GM12878 (cell line): ENCODE measurements around the gene ZNF407. TPM values are rescaled to one million over a fixed set of nuclear protein-coding genes. Genes with fewer than 3 reads are reported as not detected.
A peak's percentile ranks its signal among the peaks of the same experiment; 100 is the strongest.

Experiments
- BACH1 ChIP-seq: fragments of 450-650 bp; IDR thresholded peaks from 2 replicates; pipeline ENCODE4 v1.6.1; 2017; ENCODE audit warnings: mild to moderate bottlenecking, borderline replicate concordance
- BCL11A ChIP-seq: IDR thresholded peaks from 2 replicates; pipeline ENCODE4 v1.6.1; 2011; ENCODE audit warnings: low read depth, low read length
- CEBPZ ChIP-seq: fragments of 150-350 bp; IDR thresholded peaks from 2 replicates; pipeline ENCODE4 v1.6.1; 2016; ENCODE audit warnings: low read depth, low read length
- E4F1 ChIP-seq: fragments of 450-650 bp; IDR thresholded peaks from 2 replicates; pipeline ENCODE4 v1.6.1; 2018; ENCODE audit warnings: borderline replicate concordance, mild to moderate bottlenecking; ENCODE audit not compliant: partially characterized antibody
- GATAD2B ChIP-seq: fragments of 450-650 bp; conservative IDR thresholded peaks from 2 replicates; pipeline ENCODE4 v1.6.1; 2017; ENCODE audit warnings: low read depth, mild to moderate bottlenecking, moderate library complexity
- MXI1 ChIP-seq: fragments of 150-350 bp; IDR thresholded peaks from 2 replicates; pipeline ENCODE4 v1.6.1; 2011; ENCODE audit warnings: low read depth, mild to moderate bottlenecking, inconsistent platforms, low read length, improper control_type of control experiment
- NR2C2 ChIP-seq: IDR thresholded peaks from 2 replicates; pipeline ENCODE4 v1.6.1; 2011; ENCODE audit warnings: borderline replicate concordance, low read depth; ENCODE audit not compliant: control insufficient read depth, insufficient read length
- PML ChIP-seq: IDR thresholded peaks from 2 replicates; pipeline ENCODE4 v1.6.1; 2012; ENCODE audit warnings: low read length, inconsistent platforms
- RUNX3 ChIP-seq: IDR thresholded peaks from 2 replicates; pipeline ENCODE4 v1.6.1; 2012; ENCODE audit warnings: low read length, inconsistent platforms
- STAT1 ChIP-seq: fragments of 450-650 bp; conservative IDR thresholded peaks from 2 replicates; pipeline ENCODE4 v1.6.1; 2014; ENCODE audit warnings: antibody characterized with exemption, mild to moderate bottlenecking
- YY1 ChIP-seq: IDR thresholded peaks from 2 replicates; pipeline ENCODE4 v1.6.1; 2011; ENCODE audit warnings: low read depth, mild to moderate bottlenecking, low read length
- ZBED1 ChIP-seq: IDR thresholded peaks from 2 replicates; pipeline ENCODE4 v1.6.1; 2016; ENCODE audit warnings: borderline replicate concordance
- polyA plus RNA-seq, 11 experiments: library from polyadenylated mRNA; depleted of rRNA in 4 of 11; unstranded in 6 of 11; stranded (reverse) in 5 of 11; fragments of >200 nt; fragmentation: Nextera tagmentation in 4 of 11; fragmentation: Illumina TruSeq in 1 of 11; extraction: Ambion mirVana in 4 of 11; extraction: Trizol in 1 of 11; gene quantifications; 1 replicate in 1 of 11; 2 replicates in 10 of 11; pipeline versions ENCODE4 v1.2.1 to v1.2.3, GENCODE V29; 2011 to 2016; ENCODE audit warnings: inconsistent platforms in 2 of 11, missing spikeins in 2 of 11, low read depth in 1 of 11
- total RNA-seq, 4 experiments: library from RNA; depleted of rRNA in 3 of 4; stranded (reverse); fragments of >200 nt in 3 of 4; fragmentation: Illumina TruSeq in 1 of 4; extraction: Trizol in 1 of 4; gene quantifications; 2 replicates each; pipeline versions ENCODE4 v1.2.1 to v1.2.3, GENCODE V29; 2013 to 2021
- TF ChIP-seq, protein P1 (sequence below): IDR thresholded peaks from 2 replicates; pipeline ENCODE4 v1.6.1; 2012; ENCODE audit warnings: mild to moderate bottlenecking, low read depth, low read length
- TF ChIP-seq, protein P2 (sequence below): fragments of 450-650 bp; IDR thresholded peaks from 2 replicates; pipeline ENCODE4 v1.6.1; 2017; ENCODE audit warnings: mild to moderate bottlenecking, moderate library complexity

Gene ZNF407
- total and polyA plus RNA-seq, 10 of the 15 experiments (the other 5 are each of a cell fraction or from before 2014, with no cell fraction given): 0.69 to 11.6 (median 5.3) TPM

DNA sequence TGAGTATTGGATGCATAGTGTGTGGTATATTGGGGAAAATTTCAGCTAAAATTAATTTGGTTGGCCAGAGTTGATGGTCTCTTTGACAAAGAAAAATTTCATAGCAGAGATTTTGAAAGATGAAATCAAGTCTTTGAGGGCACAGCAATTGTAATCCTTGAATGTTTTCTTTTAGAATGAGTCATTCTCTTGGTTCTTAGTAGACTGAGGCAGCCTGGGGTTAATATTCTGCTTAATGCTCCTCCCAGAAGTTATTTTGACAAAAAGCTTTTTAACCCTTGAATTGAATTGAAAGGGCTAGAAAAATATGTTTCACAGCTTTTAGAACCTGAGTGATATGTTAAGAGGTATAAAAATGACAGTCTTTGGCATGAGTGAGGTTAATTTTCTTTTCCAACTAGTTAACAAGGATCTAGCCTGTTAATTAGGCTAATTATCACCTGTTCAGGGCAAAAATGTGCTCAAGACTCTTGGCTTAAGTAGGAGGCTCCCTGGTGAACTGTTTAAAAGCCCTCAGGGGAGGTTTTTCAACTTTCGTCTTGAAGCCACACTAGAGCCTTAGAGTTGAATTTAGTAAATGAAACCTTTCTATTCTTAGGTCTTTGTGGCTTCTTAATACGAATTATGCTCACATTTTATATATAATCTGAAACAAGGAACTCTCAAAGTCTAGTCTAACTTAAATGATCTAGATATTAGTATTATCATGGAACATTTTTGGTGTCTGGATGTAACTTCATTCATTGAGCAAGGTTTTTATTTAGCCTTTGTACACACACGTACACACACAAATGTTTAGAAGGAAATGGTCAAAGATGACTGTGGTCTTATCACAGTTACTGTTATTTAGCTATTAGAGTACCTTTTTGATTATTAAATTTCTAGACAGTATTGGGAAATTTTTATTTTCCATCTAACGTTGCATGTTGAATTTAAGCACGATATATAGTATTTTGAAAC, 272.5 kb downstream of the ZNF407 start (continued):
- TF ChIP-seq CEBPZ: no peak
- TF ChIP-seq RUNX3: peak; percentile 84
- TF ChIP-seq, protein P1, sequence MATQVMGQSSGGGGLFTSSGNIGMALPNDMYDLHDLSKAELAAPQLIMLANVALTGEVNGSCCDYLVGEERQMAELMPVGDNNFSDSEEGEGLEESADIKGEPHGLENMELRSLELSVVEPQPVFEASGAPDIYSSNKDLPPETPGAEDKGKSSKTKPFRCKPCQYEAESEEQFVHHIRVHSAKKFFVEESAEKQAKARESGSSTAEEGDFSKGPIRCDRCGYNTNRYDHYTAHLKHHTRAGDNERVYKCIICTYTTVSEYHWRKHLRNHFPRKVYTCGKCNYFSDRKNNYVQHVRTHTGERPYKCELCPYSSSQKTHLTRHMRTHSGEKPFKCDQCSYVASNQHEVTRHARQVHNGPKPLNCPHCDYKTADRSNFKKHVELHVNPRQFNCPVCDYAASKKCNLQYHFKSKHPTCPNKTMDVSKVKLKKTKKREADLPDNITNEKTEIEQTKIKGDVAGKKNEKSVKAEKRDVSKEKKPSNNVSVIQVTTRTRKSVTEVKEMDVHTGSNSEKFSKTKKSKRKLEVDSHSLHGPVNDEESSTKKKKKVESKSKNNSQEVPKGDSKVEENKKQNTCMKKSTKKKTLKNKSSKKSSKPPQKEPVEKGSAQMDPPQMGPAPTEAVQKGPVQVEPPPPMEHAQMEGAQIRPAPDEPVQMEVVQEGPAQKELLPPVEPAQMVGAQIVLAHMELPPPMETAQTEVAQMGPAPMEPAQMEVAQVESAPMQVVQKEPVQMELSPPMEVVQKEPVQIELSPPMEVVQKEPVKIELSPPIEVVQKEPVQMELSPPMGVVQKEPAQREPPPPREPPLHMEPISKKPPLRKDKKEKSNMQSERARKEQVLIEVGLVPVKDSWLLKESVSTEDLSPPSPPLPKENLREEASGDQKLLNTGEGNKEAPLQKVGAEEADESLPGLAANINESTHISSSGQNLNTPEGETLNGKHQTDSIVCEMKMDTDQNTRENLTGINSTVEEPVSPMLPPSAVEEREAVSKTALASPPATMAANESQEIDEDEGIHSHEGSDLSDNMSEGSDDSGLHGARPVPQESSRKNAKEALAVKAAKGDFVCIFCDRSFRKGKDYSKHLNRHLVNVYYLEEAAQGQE: no peak
- TF ChIP-seq BACH1: no peak
- no peak for TF ChIP-seq STAT1
- TF ChIP-seq GATAD2B: no peak
- no peak for TF ChIP-seq NR2C2
- no peak for TF ChIP-seq E4F1
- TF ChIP-seq MXI1: peak; percentile 36; the same call in 1 of the 2 replicates
- TF ChIP-seq YY1: no peak
- TF ChIP-seq PML: peak; percentile 28; the same call in 1 of the 2 replicates
- TF ChIP-seq BCL11A: peak; percentile 38; the same call in 1 of the 2 replicates
- TF ChIP-seq, protein P2, sequence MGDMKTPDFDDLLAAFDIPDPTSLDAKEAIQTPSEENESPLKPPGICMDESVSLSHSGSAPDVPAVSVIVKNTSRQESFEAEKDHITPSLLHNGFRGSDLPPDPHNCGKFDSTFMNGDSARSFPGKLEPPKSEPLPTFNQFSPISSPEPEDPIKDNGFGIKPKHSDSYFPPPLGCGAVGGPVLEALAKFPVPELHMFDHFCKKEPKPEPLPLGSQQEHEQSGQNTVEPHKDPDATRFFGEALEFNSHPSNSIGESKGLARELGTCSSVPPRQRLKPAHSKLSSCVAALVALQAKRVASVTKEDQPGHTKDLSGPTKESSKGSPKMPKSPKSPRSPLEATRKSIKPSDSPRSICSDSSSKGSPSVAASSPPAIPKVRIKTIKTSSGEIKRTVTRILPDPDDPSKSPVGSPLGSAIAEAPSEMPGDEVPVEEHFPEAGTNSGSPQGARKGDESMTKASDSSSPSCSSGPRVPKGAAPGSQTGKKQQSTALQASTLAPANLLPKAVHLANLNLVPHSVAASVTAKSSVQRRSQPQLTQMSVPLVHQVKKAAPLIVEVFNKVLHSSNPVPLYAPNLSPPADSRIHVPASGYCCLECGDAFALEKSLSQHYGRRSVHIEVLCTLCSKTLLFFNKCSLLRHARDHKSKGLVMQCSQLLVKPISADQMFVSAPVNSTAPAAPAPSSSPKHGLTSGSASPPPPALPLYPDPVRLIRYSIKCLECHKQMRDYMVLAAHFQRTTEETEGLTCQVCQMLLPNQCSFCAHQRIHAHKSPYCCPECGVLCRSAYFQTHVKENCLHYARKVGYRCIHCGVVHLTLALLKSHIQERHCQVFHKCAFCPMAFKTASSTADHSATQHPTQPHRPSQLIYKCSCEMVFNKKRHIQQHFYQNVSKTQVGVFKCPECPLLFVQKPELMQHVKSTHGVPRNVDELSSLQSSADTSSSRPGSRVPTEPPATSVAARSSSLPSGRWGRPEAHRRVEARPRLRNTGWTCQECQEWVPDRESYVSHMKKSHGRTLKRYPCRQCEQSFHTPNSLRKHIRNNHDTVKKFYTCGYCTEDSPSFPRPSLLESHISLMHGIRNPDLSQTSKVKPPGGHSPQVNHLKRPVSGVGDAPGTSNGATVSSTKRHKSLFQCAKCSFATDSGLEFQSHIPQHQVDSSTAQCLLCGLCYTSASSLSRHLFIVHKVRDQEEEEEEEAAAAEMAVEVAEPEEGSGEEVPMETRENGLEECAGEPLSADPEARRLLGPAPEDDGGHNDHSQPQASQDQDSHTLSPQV: no peak
- TF ChIP-seq ZBED1: no peak
